ENCODE data around the gene OSBPL2.

GRCh38 chr20:62303340-62304226 lies 65.3 kb downstream of the OSBPL2 start:
- TF ChIP-seq CTCF (IDR thresholded peaks at IDR 0.05), result no peak
- no peak for TF ChIP-seq POLR2A (IDR thresholded peaks at IDR 0.05)
